Measurements from ENCODE around the gene CACNB3.

- TF ChIP-seq CTCF (IDR thresholded peaks at IDR 0.05 in 4 of 5, conservative IDR thresholded peaks at IDR 0.05 in 1 of 5) (no peak), POLR2A (IDR thresholded peaks at IDR 0.05) (no peak)
Measured at GRCh38 chr12:48779869-48780268, 38.4 kb upstream of the CACNB3 start.
